BJ (cell line): Measurements from ENCODE around the gene KRTAP4-8. TPM values are rescaled to one million over a fixed set of nuclear protein-coding genes. Genes with fewer than 3 reads are reported as not detected.
A peak's percentile ranks its signal among the peaks of the same experiment; 100 is the strongest.
"Not testable (repeated sequence)": the region's sequence is repeated elsewhere in the genome, so short reads cannot be mapped to it uniquely, and the experiment has no call there.

Experiments
- CTCF ChIA-PET: fragments of 350-600 bp; formaldehyde crosslinking; extraction: SDS; loops from one replicate; lab custom pipeline; 2021; ENCODE audit warnings: antibody characterized with exemption, inconsistent platforms; lab: Yijun Ruan, JAX
- POLR2A ChIA-PET: fragments of 300-600 bp; sonication (Branson Sonifier 250); formaldehyde crosslinking; extraction: SDS; loops from one replicate; lab custom pipeline; 2021; ENCODE audit warnings: antibody characterized with exemption; lab: Charles Lee
- DNase-seq: peaks from one replicate; pipeline ENCODE4 v3.0.0-alpha.2; 2011; ENCODE audit warnings: low read depth
- H3K27me3 ChIP-seq: 2 replicates; pipeline ENCODE4 v1.6.0; 2011; ENCODE audit warnings: low read length; ENCODE audit not compliant: control insufficient read depth, insufficient read depth
- H3K36me3 ChIP-seq: 2 replicates; pipeline ENCODE4 v1.5.1; 2011; ENCODE audit warnings: low read length; ENCODE audit not compliant: control insufficient read depth, insufficient read depth
- H3K4me3 ChIP-seq: 2 replicates; pipeline ENCODE4 v1.5.1; 2011; ENCODE audit warnings: low read depth, mild to moderate bottlenecking, control low read depth, low read length
- polyA minus RNA-seq: library from RNA; depleted of rRNA, polyadenylated mRNA; stranded (reverse); fragments of >200 nt; gene quantifications from 2 replicates; pipeline ENCODE4 v1.2.3, GENCODE V29; 2011; rRNA and poly(A)+ RNA removed
- polyA plus RNA-seq: library from polyadenylated mRNA; depleted of rRNA; stranded (reverse); fragments of >200 nt; gene quantifications from 2 replicates; pipeline ENCODE4 v1.2.3, GENCODE V29; 2011; rRNA removed
- TF ChIP-seq, protein P1 (sequence below): IDR thresholded peaks from 2 replicates; pipeline ENCODE4 v1.5.1; 2011; ENCODE audit warnings: low read depth, mild to moderate bottlenecking, control low read depth, inconsistent platforms, low read length, moderate library complexity; ENCODE audit not compliant: insufficient read depth

The KRTAP4-8 gene
- polyA plus RNA-seq (not detected in 2 replicates), polyA minus RNA-seq (not detected in 2 replicates)

DNA sequence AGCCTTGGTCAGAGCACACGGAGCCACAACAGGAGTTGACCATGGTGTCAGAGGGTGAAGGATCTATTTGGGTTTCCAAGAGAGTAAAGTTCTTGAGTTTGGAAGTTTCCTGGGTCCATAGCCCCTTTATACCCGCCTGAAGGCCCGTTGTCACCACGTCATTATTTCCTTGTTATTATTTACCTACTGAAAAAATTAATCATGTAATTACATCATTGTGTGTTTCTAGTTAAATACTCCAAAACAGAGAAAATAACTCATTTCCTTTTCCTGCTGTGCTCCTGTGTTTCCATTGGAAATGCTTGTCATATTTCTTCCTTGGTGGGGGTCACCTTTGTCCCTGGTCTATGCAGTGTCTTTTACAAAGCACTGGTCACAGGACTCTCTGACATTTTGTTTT lies at the start of gene KRTAP4-8:
Gene KRTAP4-8, minus strand, starts transcription at position 101 of the 400 bp plus-strand sequence. Its CDS starts 58 bp downstream, at position 43.
- Histone ChIP-seq H3K27me3 (no peaks in the 10 kb centered on the region), H3K4me3 (no peak within 1 kb of the TSS), H3K36me3 (no peaks in the 10 kb centered on the region)
- TF ChIP-seq, protein P1, sequence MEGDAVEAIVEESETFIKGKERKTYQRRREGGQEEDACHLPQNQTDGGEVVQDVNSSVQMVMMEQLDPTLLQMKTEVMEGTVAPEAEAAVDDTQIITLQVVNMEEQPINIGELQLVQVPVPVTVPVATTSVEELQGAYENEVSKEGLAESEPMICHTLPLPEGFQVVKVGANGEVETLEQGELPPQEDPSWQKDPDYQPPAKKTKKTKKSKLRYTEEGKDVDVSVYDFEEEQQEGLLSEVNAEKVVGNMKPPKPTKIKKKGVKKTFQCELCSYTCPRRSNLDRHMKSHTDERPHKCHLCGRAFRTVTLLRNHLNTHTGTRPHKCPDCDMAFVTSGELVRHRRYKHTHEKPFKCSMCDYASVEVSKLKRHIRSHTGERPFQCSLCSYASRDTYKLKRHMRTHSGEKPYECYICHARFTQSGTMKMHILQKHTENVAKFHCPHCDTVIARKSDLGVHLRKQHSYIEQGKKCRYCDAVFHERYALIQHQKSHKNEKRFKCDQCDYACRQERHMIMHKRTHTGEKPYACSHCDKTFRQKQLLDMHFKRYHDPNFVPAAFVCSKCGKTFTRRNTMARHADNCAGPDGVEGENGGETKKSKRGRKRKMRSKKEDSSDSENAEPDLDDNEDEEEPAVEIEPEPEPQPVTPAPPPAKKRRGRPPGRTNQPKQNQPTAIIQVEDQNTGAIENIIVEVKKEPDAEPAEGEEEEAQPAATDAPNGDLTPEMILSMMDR = no peak
- POLR2A ChIA-PET = no interaction called here
- DNase-seq = no peak
- CTCF ChIA-PET = interaction anchor here (1.1 kb wide), 1 partner anchor 13 kb away, joined by 3 read pairs; no protein-coding TSS in a partner anchor

DNA sequence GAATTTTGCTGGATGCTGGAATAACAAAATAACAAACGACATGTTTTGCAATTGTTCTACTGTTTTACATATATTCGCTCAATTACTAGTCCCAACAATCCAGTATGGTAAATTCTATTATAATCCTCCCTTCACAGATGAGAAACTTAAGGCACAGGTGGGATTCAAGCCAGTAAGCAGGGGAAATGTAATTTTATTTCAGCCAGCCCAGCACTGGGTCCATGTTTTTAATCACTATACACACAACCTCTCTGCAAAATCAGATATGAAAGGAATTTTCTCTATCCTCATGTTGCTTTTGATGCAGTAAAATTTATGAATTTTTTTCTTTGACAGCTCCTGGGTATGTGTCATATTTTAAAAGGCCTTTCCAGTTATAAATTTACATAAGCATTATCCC lies 47.3 kb upstream of the KRTAP4-8 start:
- no peak for DNase-seq
- TF ChIP-seq, protein P1 = no peak
- CTCF ChIA-PET = no interaction called here
- no peaks in the 10 kb centered on the region for H3K27me3 ChIP-seq
- no peak overlapping the region for H3K4me3 ChIP-seq
- POLR2A ChIA-PET = no interaction called here
- no peaks in the 10 kb centered on the region for H3K36me3 ChIP-seq

DNA sequence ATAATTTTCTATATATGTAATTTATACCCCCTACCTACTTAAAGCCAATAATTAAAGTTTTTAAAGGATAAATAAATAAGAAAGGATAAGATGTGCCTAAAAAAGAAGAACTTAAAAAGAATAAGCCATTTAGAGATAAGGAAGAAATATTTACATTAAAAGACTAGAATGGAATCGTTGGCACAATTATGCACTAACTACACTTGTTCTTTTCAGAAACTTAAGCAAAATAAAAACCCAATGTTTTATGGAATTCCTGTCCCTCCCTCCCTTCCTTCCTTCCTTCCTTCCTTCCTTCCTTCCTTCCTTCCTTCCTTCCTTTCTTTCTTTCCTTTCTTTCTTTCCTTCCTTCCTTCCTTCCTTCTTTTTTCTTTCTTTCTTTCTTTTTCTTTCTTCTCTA lies 46.9 kb upstream of the KRTAP4-8 start:
- POLR2A ChIA-PET = no interaction called here
- TF ChIP-seq, protein P1 = no peak
- no peaks in the 10 kb centered on the region for H3K27me3 ChIP-seq
- CTCF ChIA-PET = no interaction called here
- DNase-seq = no peak
- no peak overlapping the region for H3K4me3 ChIP-seq
- no peaks in the 10 kb centered on the region for H3K36me3 ChIP-seq

DNA sequence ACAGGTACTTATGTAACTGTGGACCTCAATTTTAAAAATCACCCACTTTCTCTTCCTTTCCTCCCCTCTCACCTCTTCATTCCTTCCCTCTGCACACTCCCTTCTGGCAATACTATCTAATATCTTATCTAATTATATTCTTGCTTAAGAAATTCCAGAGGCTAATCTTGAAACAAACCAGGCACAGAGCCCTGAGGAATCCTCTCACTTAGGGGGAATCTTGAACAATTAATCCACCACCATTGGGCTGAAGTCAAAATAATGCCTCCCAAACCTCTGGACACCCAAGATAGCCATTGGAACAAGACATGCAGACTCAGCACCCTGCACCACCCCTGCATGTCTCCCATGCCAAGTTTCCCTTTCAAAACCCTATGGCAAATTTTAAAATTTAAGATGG lies 43.4 kb upstream of the KRTAP4-8 start:
- CTCF ChIA-PET = interaction anchor here (0.6 kb wide), 1 partner anchor 270 kb away, joined by 3 read pairs; no protein-coding TSS in a partner anchor
- no peak for DNase-seq

DNA sequence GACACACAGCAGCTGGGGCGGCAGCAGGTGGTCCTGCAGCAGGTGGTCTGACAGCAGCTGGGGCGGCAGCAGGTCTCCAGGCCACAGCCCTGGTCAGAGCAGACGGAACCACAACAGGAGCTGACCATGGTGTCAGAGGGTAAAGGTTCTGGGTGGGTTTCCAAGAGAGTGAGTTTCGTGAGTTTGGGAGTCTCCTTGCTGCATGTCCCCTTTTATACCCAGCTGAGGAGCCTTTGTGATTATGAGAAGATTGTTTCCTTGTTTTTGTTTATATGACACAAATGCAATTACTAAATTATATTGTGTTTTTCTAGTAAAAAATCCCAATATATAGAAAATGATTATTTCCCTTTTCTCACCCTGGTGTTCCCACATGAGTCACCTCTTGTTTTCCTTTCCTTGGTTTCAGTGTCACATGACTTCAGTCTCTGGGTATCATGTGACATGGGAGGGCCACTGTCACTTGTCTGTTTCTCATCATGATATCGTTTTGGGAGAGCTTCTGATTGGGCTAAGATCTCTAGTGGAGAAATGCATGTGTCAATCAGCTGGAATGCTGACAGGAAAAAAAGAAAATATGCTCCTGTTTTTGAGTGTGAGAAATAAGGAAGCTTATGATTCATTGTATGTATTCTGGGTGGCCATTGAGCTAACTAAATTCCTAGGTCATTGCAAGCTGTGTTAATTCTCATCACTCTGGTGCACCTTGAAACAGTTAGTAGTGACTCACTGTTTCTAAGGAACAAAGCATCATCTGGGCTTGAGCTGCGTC lies 42.6 kb upstream of the KRTAP4-8 start, which contains the start of gene KRTAP4-6:
Gene KRTAP4-6, minus strand, starts transcription at position 185 of the 772 bp plus-strand sequence. Its CDS starts 57 bp downstream, at position 128.
- POLR2A ChIA-PET = no interaction called here
- TF ChIP-seq, protein P1 = no peak
- H3K36me3 ChIP-seq = no peaks in the 10 kb centered on the region
- H3K4me3 ChIP-seq = no peak within 1 kb of the TSS
- CTCF ChIA-PET = no interaction called here
- no peaks in the 10 kb centered on the region for H3K27me3 ChIP-seq
- DNase-seq = peak; percentile 60

More for the DNA sequence above, 43.4 kb upstream of the KRTAP4-8 start:
- POLR2A ChIA-PET = no interaction called here
- Histone ChIP-seq H3K4me3 (no peak overlapping the region), H3K36me3 (no peaks in the 10 kb centered on the region), H3K27me3 (no peaks in the 10 kb centered on the region)
- TF ChIP-seq, protein P1 = no peak

DNA sequence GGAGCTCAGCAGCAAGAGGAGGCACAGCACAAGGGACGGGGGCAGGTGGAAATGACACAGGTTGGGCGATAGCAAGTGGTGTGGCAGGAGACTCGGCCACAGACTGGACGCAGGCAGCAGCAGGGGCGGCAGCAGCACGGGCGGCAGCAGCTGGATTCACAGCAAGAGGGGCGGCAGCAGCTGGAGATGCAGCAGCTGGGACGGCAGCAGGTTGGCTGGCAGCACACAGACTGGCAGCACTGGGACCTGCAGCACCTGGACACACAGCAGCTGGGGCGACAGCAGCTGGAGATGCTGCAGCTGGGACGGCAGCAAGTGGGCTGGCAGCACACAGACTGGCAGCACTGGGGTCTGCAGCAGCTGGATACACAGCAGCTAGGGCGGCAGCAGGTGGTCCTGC lies 41.9 kb upstream of the KRTAP4-8 start:
- H3K36me3 ChIP-seq, POLR2A ChIA-PET, H3K4me3 ChIP-seq, DNase-seq, H3K27me3 ChIP-seq: not testable (repeated sequence)
- CTCF ChIA-PET = interaction anchor here (0.7 kb wide), 1 partner anchor 410 kb away, joined by 3 read pairs; no protein-coding TSS in a partner anchor
